SIG-M5 treated with dmso at 0.1 percent for 504 hours (cell line): ENCODE data around the gene SRSF1.
A peak's percentile ranks its signal among the peaks of the same experiment; 100 is the strongest.
"Not testable (repeated sequence)": the region's sequence is repeated elsewhere in the genome, so short reads cannot be mapped to it uniquely, and the experiment has no call there.

ENCODE experiments used
- DNase-seq: peaks from one replicate; lab custom pipeline; 2025; ENCODE audit not compliant: unreplicated experiment; lab: John Stamatoyannopoulos, UW

SRSF1 gene, protein sequence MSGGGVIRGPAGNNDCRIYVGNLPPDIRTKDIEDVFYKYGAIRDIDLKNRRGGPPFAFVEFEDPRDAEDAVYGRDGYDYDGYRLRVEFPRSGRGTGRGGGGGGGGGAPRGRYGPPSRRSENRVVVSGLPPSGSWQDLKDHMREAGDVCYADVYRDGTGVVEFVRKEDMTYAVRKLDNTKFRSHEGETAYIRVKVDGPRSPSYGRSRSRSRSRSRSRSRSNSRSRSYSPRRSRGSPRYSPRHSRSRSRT

DNA sequence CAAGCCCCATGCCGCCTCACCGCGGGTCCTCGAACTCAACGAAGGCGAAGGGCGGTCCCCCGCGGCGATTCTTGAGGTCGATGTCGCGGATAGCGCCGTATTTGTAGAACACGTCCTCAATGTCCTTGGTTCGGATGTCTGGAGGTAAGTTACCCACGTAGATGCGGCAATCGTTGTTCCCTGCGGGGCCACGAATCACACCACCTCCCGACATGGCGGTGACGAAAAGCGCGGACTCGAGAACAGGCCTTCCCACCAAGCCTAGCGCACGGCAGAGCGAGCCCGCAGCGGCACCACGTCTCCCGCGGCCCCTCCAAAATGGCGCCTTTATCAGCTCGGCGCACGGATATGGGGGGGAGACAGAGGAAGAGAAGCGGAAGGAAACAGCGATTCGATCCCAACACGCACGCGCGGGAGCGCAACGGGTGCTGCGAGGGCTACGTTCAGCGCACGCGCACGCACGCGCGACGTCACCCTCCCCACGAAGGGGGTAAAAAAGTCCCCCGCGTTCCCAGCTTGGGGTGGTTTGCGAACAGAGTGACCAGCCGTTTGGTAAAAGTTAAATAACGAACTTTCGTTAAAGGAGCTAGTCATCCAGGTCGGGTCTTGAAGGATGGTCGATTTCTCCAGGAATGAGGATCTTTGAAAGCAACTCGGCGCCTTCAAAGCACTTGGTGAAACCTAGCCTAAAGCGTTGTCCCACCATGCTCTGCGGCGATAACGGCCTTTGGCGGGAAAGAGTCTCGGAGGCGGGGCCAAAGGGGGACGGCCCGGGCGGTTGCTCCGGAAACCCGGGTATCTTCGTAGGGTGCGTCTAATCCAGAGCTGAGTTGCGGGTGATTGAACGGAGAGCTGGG lies at the start of gene SRSF1:
TSS of gene SRSF1 (minus strand) at position 323 of the 857 bp plus-strand sequence. CDS start at position 214, 109 bp downstream.
- DNase-seq, result peak; percentile 98

DNA sequence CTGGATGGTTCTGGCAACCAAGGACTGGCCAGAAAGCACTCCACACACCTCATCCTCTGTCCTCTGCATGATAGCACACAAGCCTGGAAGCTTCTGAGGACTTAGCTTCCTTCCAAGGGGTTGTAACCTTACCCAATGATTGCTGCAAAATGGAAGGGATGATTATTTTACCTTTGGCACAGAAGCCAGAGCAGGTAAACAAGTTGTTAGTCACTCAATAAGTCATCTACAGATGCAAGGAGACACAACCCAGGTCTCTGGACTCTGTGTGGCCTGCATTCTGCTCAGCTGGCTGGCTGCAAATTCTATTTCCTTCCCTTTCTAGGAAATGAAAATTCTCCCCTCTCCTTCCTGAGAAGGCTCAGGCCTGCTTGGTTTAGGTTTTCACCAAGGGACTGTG lies 49.4 kb upstream of the SRSF1 start:
- no peak for DNase-seq

GRCh38 chr17:58054641-58055040 lies 47.6 kb upstream of the SRSF1 start:
- no peak for DNase-seq

DNA sequence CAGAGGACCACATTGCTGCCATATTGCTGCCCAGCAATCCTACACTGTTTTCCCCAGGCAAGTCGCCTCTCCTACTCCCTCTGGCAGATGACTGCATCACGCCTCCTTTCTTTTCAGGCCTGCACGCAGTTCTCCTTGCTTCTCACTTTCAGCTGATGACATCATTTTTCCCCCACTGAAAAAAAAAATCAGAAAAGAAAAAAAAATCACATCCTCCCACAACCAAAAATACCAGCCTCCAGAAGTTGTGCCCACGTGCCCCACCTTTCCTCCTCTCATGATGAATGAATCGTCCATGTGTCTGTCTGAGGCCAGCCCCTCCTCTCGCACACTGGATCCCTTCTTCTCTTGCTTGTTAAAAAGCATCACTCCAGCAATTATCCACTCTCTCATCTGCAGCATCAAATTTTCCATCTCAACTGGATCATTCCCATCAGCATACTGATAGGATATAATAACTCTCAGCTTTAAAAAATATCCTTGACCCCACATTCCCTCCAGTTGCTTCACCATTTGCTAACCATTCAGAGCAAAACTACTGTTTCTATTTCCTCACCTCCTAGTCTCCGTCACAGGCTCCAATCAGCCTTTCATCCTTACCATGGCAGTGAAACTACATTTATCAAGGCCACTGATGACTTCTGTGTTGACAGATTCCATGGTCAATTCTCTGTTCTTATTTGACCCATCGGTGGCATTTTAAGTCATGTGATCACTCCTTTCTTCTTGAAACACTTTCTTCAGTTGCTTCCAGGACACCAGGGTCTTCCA lies 46.1 kb upstream of the SRSF1 start:
- DNase-seq, result no peak

DNA sequence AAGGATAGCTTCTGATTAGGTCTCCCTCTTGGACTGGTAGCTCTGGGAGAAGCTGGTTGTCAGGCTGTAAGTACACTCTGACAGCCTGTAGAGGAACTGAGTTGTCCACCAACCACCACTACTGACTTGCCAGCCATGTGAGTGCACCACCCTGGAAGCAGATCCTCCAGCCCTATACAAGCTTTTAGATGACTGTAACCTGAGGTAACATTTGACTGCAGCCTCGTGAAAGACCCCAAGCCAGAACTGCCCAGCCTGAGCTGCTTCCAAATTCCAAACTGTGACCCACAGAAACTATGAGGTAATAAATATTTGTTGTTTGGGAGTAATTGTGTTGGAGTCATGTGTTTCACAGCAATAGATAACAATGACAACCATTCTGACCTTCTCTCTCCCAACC lies 45.4 kb upstream of the SRSF1 start:
- no peak for DNase-seq

GRCh38 chr17:58051468-58051867 lies 44.4 kb upstream of the SRSF1 start:
- DNase-seq, result no peak

GRCh38 chr17:58050966-58051365 lies 43.9 kb upstream of the SRSF1 start:
- no peak for DNase-seq

- no peak for DNase-seq
These were observed 42.5 kb upstream of the SRSF1 start for GRCh38 chr17:58049533-58049932.

GRCh38 chr17:58047376-58048150 lies 40.5 kb upstream of the SRSF1 start:
- DNase-seq, result no peak

DNA sequence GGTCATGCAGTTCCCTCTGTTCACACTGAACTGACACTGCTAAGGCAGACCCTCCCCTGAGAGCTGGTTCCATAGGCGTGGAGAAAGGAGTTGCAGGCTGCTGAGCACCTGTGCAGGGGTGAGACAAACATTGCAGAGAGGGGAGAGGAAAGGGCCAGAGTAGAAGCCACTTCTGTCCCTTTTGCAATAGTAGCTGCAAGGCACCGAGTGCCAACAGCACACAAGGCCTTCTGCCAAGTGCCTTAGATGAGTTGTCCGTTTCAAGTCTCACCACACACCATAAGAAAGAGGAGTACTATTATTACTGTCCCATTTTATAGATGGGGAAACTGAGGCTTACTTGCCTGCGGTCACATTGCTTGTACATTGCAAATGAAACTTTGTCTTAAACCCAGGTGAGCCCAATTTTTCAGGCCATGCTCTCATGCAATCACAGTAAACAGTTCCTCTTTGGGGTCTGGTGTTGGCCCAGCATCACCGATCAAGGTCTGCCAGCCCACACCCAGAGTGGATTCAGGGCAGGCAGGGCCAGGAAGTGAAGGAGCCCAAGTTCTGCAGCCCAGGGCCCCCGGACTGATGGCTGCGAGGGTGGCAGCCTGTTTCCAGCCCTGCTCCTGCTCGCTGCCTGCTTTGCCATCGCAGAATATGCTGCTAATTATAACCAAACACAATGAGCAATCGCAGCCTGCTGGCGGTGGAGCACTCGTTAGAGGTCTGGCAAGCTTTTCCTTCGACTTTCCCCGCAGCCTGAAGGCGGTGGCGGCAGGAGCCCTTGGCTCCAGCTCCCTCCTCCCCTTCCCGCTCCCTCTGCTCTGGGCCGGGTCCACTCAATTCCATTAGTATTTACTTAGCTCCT lies 39.4 kb upstream of the SRSF1 start:
- DNase-seq, result no peak

GRCh38 chr17:58044256-58044655 lies 37.2 kb upstream of the SRSF1 start:
- not testable (repeated sequence) for DNase-seq

GRCh38 chr17:58043221-58044181 lies 36.5 kb upstream of the SRSF1 start:
- no peak for DNase-seq

DNA sequence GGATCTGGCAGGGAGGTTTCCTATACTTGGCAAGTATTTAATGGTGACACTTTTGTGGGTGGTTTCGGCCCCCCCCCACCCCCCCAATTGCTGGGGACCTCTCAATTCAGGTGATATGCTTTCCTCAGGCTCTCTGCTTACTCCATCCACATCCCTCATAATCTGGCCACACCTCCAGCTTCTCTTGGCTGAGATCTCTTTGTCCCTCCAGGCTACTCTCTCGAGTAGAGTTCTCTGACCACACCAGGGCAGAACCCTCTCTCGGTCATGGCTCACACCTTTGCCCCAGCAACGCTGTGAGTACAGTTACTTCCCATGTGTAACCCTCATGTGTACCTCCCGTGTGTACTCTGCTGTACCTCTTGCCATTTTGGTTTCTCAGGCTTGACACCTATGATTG lies 34.1 kb upstream of the SRSF1 start:
- DNase-seq, result no peak

- no peak for DNase-seq
These were observed 33.3 kb upstream of the SRSF1 start for GRCh38 chr17:58040386-58040785.

DNA sequence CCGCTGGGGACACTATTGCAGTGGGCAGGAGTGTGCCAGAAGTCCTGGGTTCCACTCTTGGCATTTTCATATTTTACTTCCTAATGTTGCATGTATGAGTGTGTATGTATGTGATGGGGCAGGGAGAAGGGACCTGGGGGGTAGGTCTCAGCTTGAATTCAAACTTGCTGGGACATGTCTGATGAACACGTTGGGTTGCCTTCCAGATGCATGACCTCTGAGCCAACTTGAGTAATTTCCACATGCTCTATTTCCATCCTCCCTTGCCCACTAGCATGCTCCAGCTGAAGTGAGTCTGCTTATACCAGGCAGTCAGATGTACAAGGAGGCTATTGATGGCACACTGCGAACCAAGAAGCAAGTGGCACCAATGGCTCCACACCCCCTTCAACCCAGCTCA lies 32.9 kb upstream of the SRSF1 start:
- DNase-seq, result no peak

- peak; percentile 52 for DNase-seq
These were observed 25.8 kb upstream of the SRSF1 start for GRCh38 chr17:58032691-58033415.

DNA sequence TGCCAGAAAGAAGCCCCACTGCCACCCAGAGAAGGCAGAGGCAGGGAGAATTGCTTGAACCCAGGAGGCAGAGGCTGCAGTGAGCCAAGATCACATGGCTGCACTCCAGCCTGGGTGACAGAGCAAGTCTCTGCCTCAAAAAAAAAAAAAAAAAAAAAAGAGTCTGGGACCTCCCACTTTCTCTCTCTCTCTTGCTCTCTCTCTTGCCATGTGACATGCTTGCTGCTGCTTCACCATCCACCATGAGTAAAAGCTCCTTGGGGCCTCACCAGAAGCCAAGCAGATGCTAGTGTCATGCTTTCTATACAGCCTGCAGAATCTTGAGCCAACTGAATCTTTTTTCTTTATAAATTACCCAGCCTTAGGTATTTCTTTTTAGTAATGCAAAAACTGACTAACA lies 21.5 kb upstream of the SRSF1 start:
- DNase-seq, result no peak

DNA sequence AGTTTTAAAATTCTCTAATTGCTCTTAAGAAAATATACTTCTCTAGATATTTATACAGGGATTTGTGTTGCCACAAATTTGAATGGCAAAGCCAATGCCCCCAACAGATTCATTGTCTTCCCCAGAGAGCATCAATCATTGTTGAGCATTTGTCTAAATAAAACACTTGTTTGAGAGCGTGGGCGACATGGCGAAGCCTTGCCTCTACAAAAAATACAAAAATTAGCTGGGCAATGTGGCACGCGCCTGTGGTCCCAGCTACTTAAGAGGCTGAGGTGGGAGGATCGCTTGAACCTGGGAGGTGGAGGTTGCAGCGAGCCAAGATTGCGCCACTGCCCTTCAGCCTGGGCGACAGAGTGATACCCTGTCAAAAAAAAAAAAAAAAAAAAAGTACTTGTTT lies 13.4 kb upstream of the SRSF1 start:
- no peak for DNase-seq
